Measurements from ENCODE around the gene IFNA13. TPM values are rescaled to one million over a fixed set of nuclear protein-coding genes. Genes with fewer than 3 reads are reported as not detected.

Gene IFNA13
- total RNA-seq, 2 experiments from 2014 or later, result not detected

GRCh38 chr9:21399956-21400355 lies 32.1 kb upstream of the IFNA13 start:
- POLR2A ChIA-PET, result no interaction called here
- ATAC-seq (ENCODE audit: poor library complexity) (no peak), DNase-seq (no peak)
- Histone ChIP-seq H3K4me3 (ENCODE audit: low read length) (no peak overlapping the region), H3K27ac (ENCODE audit: low read depth in 1 of 2, low read length in 2 of 2) (no peak overlapping the region), H3K36me3 (ENCODE audit: insufficient read depth, low read length) (no peaks in the 10 kb centered on the region), H3K4me1 (ENCODE audit: insufficient read depth, low read length) (peaks cover 17% of the 10 kb centered on the region), H3K9me3 (ENCODE audit: control insufficient read depth in 1 of 2, insufficient read depth in 1 of 2, low read length in 2 of 2) (no peaks in the 10 kb centered on the region), H3K27me3 (ENCODE audit: control insufficient read depth in 1 of 2, insufficient read depth in 2 of 2, low read length in 2 of 2) (peaks cover 24 to 54% of the 10 kb centered on the region in 2 experiments)
- Mint-ChIP-seq H3K27me3 (peaks cover 82% of the 10 kb centered on the region), H3K36me3 (ENCODE audit: low read depth) (no peaks in the 10 kb centered on the region), H3K9me3 (no peaks in the 10 kb centered on the region), H3K4me3 (no peak overlapping the region), H3K27ac (no peak overlapping the region), H3K4me1 (ENCODE audit: low read depth) (peaks cover 9% of the 10 kb centered on the region)
- CTCF ChIA-PET, result no interaction called here
- intact Hi-C loops (cut with DNase I, micrococcal nuclease), result loop anchor here in 1 of 2 experiments (10.0 kb wide), 1 partner anchor 205 kb away; no protein-coding TSS in a partner anchor
- TF ChIP-seq CTCF (IDR thresholded peaks at IDR 0.05), result no peak

GRCh38 chr9:21398955-21399489 lies 31.2 kb upstream of the IFNA13 start:
- H3K9me3 Mint-ChIP-seq, result no peaks in the 10 kb centered on the region
- no peak overlapping the region for H3K4me3 Mint-ChIP-seq
- POLR2A ChIA-PET, result no interaction called here
- TF ChIP-seq CTCF (IDR thresholded peaks at IDR 0.05), result no peak
- Histone ChIP-seq H3K36me3 (ENCODE audit: insufficient read depth, low read length) (no peaks in the 10 kb centered on the region), H3K4me1 (ENCODE audit: insufficient read depth, low read length) (peaks cover 17% of the 10 kb centered on the region), H3K27ac (ENCODE audit: low read depth in 1 of 2, low read length in 2 of 2) (no peak overlapping the region), H3K4me3 (ENCODE audit: low read length) (no peak overlapping the region), H3K27me3 (ENCODE audit: control insufficient read depth in 1 of 2, insufficient read depth in 2 of 2, low read length in 2 of 2) (peaks cover 24 to 52% of the 10 kb centered on the region in 2 experiments), H3K9me3 (ENCODE audit: control insufficient read depth in 1 of 2, insufficient read depth in 1 of 2, low read length in 2 of 2) (no peaks in the 10 kb centered on the region)
- H3K27me3 Mint-ChIP-seq, result peaks cover 76% of the 10 kb centered on the region
- intact Hi-C loops (cut with DNase I, micrococcal nuclease), result loop anchor here in 1 of 2 experiments (10.0 kb wide), 1 partner anchor 204 kb away; no protein-coding TSS in a partner anchor
- CTCF ChIA-PET, result interaction anchor here (1.3 kb wide), 1 partner anchor 56 kb away, joined by 3 read pairs; no protein-coding TSS in a partner anchor
- no peak overlapping the region for H3K27ac Mint-ChIP-seq
- no peak for DNase-seq
- no peaks in the 10 kb centered on the region for H3K36me3 Mint-ChIP-seq (ENCODE audit: low read depth)
- H3K4me1 Mint-ChIP-seq (ENCODE audit: low read depth), result peaks cover 9% of the 10 kb centered on the region
- ATAC-seq (ENCODE audit: poor library complexity), result no peak

GRCh38 chr9:21395778-21396717 lies 28.2 kb upstream of the IFNA13 start:
- POLR2A ChIA-PET, result interaction anchor here (1.0 to 2.4 kb wide), 5 partner anchors 60 to 201 kb away, joined by 3 to 17 read pairs (median 4); partner anchors contain the start of gene KLHL9
- H3K36me3 Mint-ChIP-seq (ENCODE audit: low read depth), result no peaks in the 10 kb centered on the region
- intact Hi-C loops (cut with DNase I, micrococcal nuclease), result loop anchor here (1.0 to 10.0 kb wide), 3 partner anchors 70 to 405 kb away; no protein-coding TSS in a partner anchor
- DNase-seq (peak; percentile 28 to 76 (median 51)), ATAC-seq (ENCODE audit: poor library complexity) (peak; percentile 76)
- Histone ChIP-seq H3K27me3 (ENCODE audit: control insufficient read depth in 1 of 2, insufficient read depth in 2 of 2, low read length in 2 of 2) (peaks cover 11 to 35% of the 10 kb centered on the region in 2 experiments), H3K4me1 (ENCODE audit: insufficient read depth, low read length) (peaks cover 8% of the 10 kb centered on the region), H3K36me3 (ENCODE audit: insufficient read depth, low read length) (no peaks in the 10 kb centered on the region), H3K4me3 (ENCODE audit: low read length) (peak overlapping the region; percentile 39), H3K27ac (ENCODE audit: low read depth in 1 of 2, low read length in 2 of 2) (no peak overlapping the region), H3K9me3 (ENCODE audit: control insufficient read depth in 1 of 2, insufficient read depth in 1 of 2, low read length in 2 of 2) (no peaks in the 10 kb centered on the region)
- H3K4me3 Mint-ChIP-seq, result peak overlapping the region; percentile 66
- peaks cover 9% of the 10 kb centered on the region for H3K4me1 Mint-ChIP-seq (ENCODE audit: low read depth)
- H3K27me3 Mint-ChIP-seq, result peaks cover 70% of the 10 kb centered on the region
- CTCF ChIA-PET, result interaction anchor here (0.6 to 2.9 kb wide), 22 partner anchors 9 to 392 kb away, joined by 3 to 34 read pairs (median 4); partner anchors contain the start of gene KLHL9
- TF ChIP-seq CTCF (IDR thresholded peaks at IDR 0.05), result peak; percentile 95
- H3K9me3 Mint-ChIP-seq, result no peaks in the 10 kb centered on the region
- H3K27ac Mint-ChIP-seq, result no peak overlapping the region

Data from CD4-positive, alpha-beta T cell (primary cell).